ENCODE measurements around the gene CHST3.
A peak's percentile ranks its signal among the peaks of the same experiment; 100 is the strongest.
"Not testable (repeated sequence)": the region's sequence is repeated elsewhere in the genome, so short reads cannot be mapped to it uniquely, and the experiment has no call there.

The CHST3 gene

GRCh38 chr10:72030762-72031543, 66.8 kb downstream of the CHST3 start:
- no peak for DNase-seq (ENCODE audit: low read depth)

GRCh38 chr10:72031706-72032105, 67.5 kb downstream of the CHST3 start:
- no peak for DNase-seq (ENCODE audit: low read depth)

- DNase-seq (ENCODE audit: low read depth) = not testable (repeated sequence)
These were observed 68.4 kb downstream of the CHST3 start for GRCh38 chr10:72032409-72033162.

- no peak for DNase-seq (ENCODE audit: low read depth)
These were observed 69.9 kb downstream of the CHST3 start for GRCh38 chr10:72034040-72034499.

- DNase-seq (ENCODE audit: low read depth) = no peak
These were observed 70.6 kb downstream of the CHST3 start for GRCh38 chr10:72034761-72035160.

GRCh38 chr10:72035252-72035887, 71.2 kb downstream of the CHST3 start:
- no peak for DNase-seq (ENCODE audit: low read depth)

GRCh38 chr10:72037266-72037665, 73.1 kb downstream of the CHST3 start:
- no peak for DNase-seq (ENCODE audit: low read depth)

- no peak for DNase-seq (ENCODE audit: low read depth)
These were observed 73.6 kb downstream of the CHST3 start for GRCh38 chr10:72037811-72038210.

GRCh38 chr10:72038458-72039001, 74.3 kb downstream of the CHST3 start:
- peak; percentile 60 for DNase-seq (ENCODE audit: low read depth)

GRCh38 chr10:72039377-72039776, 75.2 kb downstream of the CHST3 start:
- no peak for DNase-seq (ENCODE audit: low read depth)

- DNase-seq (ENCODE audit: low read depth) = no peak
These were observed 77.3 kb downstream of the CHST3 start for GRCh38 chr10:72041491-72041890.

- no peak for DNase-seq (ENCODE audit: low read depth)
These were observed 79.0 kb downstream of the CHST3 start for GRCh38 chr10:72043016-72043834.

GRCh38 chr10:72044417-72045041, 80.3 kb downstream of the CHST3 start:
- DNase-seq (ENCODE audit: low read depth) = no peak

- DNase-seq (ENCODE audit: low read depth) = no peak
These were observed 81.4 kb downstream of the CHST3 start for GRCh38 chr10:72045586-72045985.

- peak; percentile 91 for DNase-seq (ENCODE audit: low read depth)
These were observed 84.4 kb downstream of the CHST3 start for GRCh38 chr10:72048450-72049124.

GRCh38 chr10:72049472-72049871, 85.3 kb downstream of the CHST3 start:
- no peak for DNase-seq (ENCODE audit: low read depth)

GRCh38 chr10:72049969-72050781, 86.0 kb downstream of the CHST3 start:
- no peak for DNase-seq (ENCODE audit: low read depth)

GRCh38 chr10:72050873-72051272, 86.7 kb downstream of the CHST3 start:
- DNase-seq (ENCODE audit: low read depth) = no peak

- DNase-seq (ENCODE audit: low read depth) = no peak
These were observed 89.5 kb downstream of the CHST3 start for GRCh38 chr10:72053690-72054089.

GRCh38 chr10:72056113-72056512, 91.9 kb downstream of the CHST3 start:
- no peak for DNase-seq (ENCODE audit: low read depth)
